Neuronal stem cell (in vitro differentiated cells): ENCODE measurements around the gene HAUS8.
A peak's percentile ranks its signal among the peaks of the same experiment; 100 is the strongest.

Experiments used
- DNase-seq: peaks from one replicate; pipeline ENCODE4 v3.0.0-alpha.2; 2013; ENCODE audit warnings: low spot score
- H2AFZ ChIP-seq: one replicate; pipeline ENCODE4 v1.6.1; 2013; ENCODE audit warnings: mild to moderate bottlenecking, low read length, inconsistent platforms
- H2AK5ac ChIP-seq: 2 replicates; pipeline ENCODE4 v1.6.1; 2013; ENCODE audit warnings: low read depth, mild to moderate bottlenecking, inconsistent platforms, low read length, moderate library complexity, mixed read lengths
- H2BK120ac ChIP-seq: 2 replicates; pipeline ENCODE4 v1.6.1; 2013; ENCODE audit warnings: low read depth, mild to moderate bottlenecking, inconsistent platforms, low read length, moderate library complexity, mixed read lengths
- H2BK12ac ChIP-seq: one replicate; pipeline ENCODE4 v1.6.1; 2013; ENCODE audit warnings: low read length, inconsistent platforms
- H2BK15ac ChIP-seq: 2 replicates; pipeline ENCODE4 v1.6.1; 2013; ENCODE audit warnings: mild to moderate bottlenecking, low read length, inconsistent platforms, mixed read lengths
- H2BK5ac ChIP-seq: one replicate; pipeline ENCODE4 v1.6.1; 2013; ENCODE audit warnings: inconsistent platforms, mild to moderate bottlenecking, low read length, moderate library complexity
- H3K14ac ChIP-seq: one replicate; pipeline ENCODE4 v1.6.1; 2013; ENCODE audit warnings: low read length, inconsistent platforms
- H3K18ac ChIP-seq: 2 replicates; pipeline ENCODE4 v1.6.1; 2013; ENCODE audit warnings: low read length, inconsistent platforms
- H3K23ac ChIP-seq: 2 replicates; pipeline ENCODE4 v1.6.1; 2013; ENCODE audit warnings: low read depth, mild to moderate bottlenecking, mixed read lengths, low read length, inconsistent platforms; ENCODE audit not compliant: poor library complexity
- H3K27ac ChIP-seq: replicated peaks from 3 replicates; pipeline ENCODE4 v1.5.1; 2013; ENCODE audit warnings: low read length, inconsistent platforms
- H3K27me3 ChIP-seq, 3 experiments: 2 replicates each; pipeline ENCODE4 v1.6.1; 2013; ENCODE audit warnings: low read length in 3 of 3, mild to moderate bottlenecking in 2 of 3, inconsistent platforms in 1 of 3, low read depth in 1 of 3, mixed read lengths in 1 of 3, moderate library complexity in 1 of 3; ENCODE audit not compliant: control insufficient read depth in 3 of 3, insufficient read depth in 3 of 3
- H3K36me3 ChIP-seq, 2 donors: replicated peaks in 1 of 2; 2 replicates each; pipeline ENCODE4 v1.6.1; 2013; ENCODE audit warnings: low read length in 2 of 2; ENCODE audit not compliant: control insufficient read depth in 2 of 2, insufficient read depth in 2 of 2
- H3K4ac ChIP-seq: 2 replicates; pipeline ENCODE4 v1.6.1; 2013; ENCODE audit warnings: inconsistent platforms, mild to moderate bottlenecking, low read length, moderate library complexity
- H3K4me1 ChIP-seq, 2 donors: 1 replicate in 1 of 2; 2 replicates in 1 of 2; pipeline ENCODE4 v1.6.1; 2013; ENCODE audit warnings: low read length in 2 of 2, low read depth in 1 of 2; ENCODE audit not compliant: control insufficient read depth in 2 of 2, insufficient read depth in 1 of 2
- H3K4me2 ChIP-seq: one replicate; pipeline ENCODE4 v1.6.1; 2013; ENCODE audit warnings: mild to moderate bottlenecking, low read length, inconsistent platforms; ENCODE audit not compliant: insufficient read depth, poor library complexity, severe bottlenecking
- H3K4me3 ChIP-seq, 2 donors: 2 replicates each; pipeline ENCODE4 v1.5.1; 2013; ENCODE audit warnings: low read length in 2 of 2, mild to moderate bottlenecking in 2 of 2, inconsistent platforms in 1 of 2, moderate library complexity in 1 of 2
- H3K79me1 ChIP-seq: one replicate; pipeline ENCODE4 v1.6.1; 2013; ENCODE audit warnings: low read depth, mild to moderate bottlenecking, inconsistent platforms, low read length, moderate library complexity
- H3K9ac ChIP-seq: one replicate; pipeline ENCODE4 v1.6.1; 2013; ENCODE audit warnings: mild to moderate bottlenecking, low read depth, low read length, inconsistent platforms; ENCODE audit not compliant: poor library complexity
- H3K9me3 ChIP-seq, 2 donors: replicated peaks in 1 of 2; 2 replicates each; pipeline versions ENCODE3 to v1.6.1; 2013; ENCODE audit warnings: low read length in 2 of 2, mild to moderate bottlenecking in 2 of 2, inconsistent platforms in 1 of 2, low read depth in 1 of 2, mixed read lengths in 1 of 2, moderate library complexity in 1 of 2; ENCODE audit not compliant: control insufficient read depth in 2 of 2, insufficient read depth in 1 of 2
- H4K8ac ChIP-seq: one replicate; pipeline ENCODE4 v1.6.1; 2013; ENCODE audit warnings: low read depth, mild to moderate bottlenecking, inconsistent platforms, low read length, moderate library complexity
- H4K91ac ChIP-seq: one replicate; pipeline ENCODE4 v1.6.1; 2013; ENCODE audit warnings: low read length, low read depth, mild to moderate bottlenecking, inconsistent platforms; ENCODE audit not compliant: poor library complexity
- WGBS, 2 donors: extraction: QIAGEN DNeasy Blood & Tissue Kit; methylation state at CpG; one replicate each; pipeline ENCODE4 v1.1.7; 2013; ENCODE audit warnings: missing lambda C conversion rate in 2 of 2, mixed read lengths in 1 of 2; ENCODE audit not compliant: insufficient read length in 2 of 2, insufficient replicate concordance in 1 of 2; ENCODE audit errors: extremely low coverage in 2 of 2; 5-methylcytosine and 5-hydroxymethylcytosine counted together

Gene HAUS8

GRCh38 chr19:17022738-17023137 is 52.5 kb downstream of the HAUS8 start:
- H3K23ac ChIP-seq = no peak overlapping the region
- peaks cover 4 to 9% of the 10 kb centered on the region in 2 donors for H3K4me1 ChIP-seq
- H4K8ac ChIP-seq = no peak overlapping the region
- H3K14ac ChIP-seq = no peak overlapping the region
- no CpG with 5 or more reads among the region's 7 CpGs for WGBS, 2 donors
- H3K9ac ChIP-seq = no peak overlapping the region
- H2AK5ac ChIP-seq = no peak overlapping the region
- no peak for DNase-seq
- peaks cover 19 to 35% of the 10 kb centered on the region in 2 donors for H3K9me3 ChIP-seq
- H3K4ac ChIP-seq = no peak overlapping the region
- peaks cover 0 to 4% of the 10 kb centered on the region in 2 donors for H3K36me3 ChIP-seq
- no peak overlapping the region for H3K4me3 ChIP-seq
- H3K79me1 ChIP-seq = peaks cover 7% of the 10 kb centered on the region
- H3K27me3 ChIP-seq = peaks cover 0 to 6% (median 0%) of the 10 kb centered on the region in 3 experiments
- H3K27ac ChIP-seq = no peak overlapping the region
- H3K4me2 ChIP-seq = no peak overlapping the region
- no peak overlapping the region for H2BK5ac ChIP-seq
- no peak overlapping the region for H2BK120ac ChIP-seq
- H2AFZ ChIP-seq = no peak overlapping the region
- no peak overlapping the region for H4K91ac ChIP-seq
- H2BK12ac ChIP-seq = no peak overlapping the region
- no peak overlapping the region for H2BK15ac ChIP-seq
- H3K18ac ChIP-seq = no peak overlapping the region

DNA sequence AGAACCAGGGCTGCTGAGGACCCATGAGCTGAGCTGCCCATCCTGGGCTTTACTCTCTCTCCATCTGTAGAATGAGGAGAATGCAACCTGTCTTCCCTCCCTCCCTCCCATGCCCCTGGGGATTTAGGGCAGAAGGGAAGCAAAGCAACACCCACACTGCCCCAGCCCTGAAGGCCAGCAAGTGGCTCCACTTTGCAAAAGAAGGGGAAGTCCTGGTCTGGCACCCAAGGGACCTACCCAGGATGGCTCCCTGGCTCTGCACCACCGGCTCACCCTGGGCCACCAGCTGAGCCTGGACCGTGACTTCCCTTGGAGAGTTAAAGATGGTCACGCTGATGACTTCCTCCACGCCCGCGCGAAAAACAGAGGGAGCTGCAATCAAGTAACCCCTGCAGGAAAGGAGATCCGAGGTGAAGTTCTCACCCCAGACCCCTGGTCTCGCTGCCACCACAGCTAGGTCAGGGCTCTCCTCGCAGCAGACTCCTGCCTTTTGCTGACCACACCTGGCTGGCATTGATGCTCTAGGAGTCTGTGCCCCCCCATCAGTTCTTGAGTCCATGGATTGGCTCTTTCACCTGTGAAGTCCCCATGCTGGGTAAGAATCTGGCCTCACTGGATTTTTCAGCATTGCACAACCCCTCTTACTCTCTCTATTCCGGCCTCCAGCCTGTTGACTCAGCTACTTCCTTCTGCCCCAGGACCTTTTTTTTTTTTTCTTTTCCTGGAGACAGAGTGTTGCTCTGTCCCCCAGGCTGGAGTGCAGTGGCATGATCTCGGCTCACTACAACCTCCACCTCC is 53.3 kb downstream of the HAUS8 start:
- no peak overlapping the region for H3K18ac ChIP-seq
- no peak for DNase-seq
- H3K4me1 ChIP-seq = peaks cover 4% of the 10 kb centered on the region in 2 donors
- no peak overlapping the region for H3K4ac ChIP-seq
- no peak overlapping the region for H3K4me2 ChIP-seq
- H2BK15ac ChIP-seq = no peak overlapping the region
- no peak overlapping the region for H2AK5ac ChIP-seq
- H3K14ac ChIP-seq = no peak overlapping the region
- no peak overlapping the region for H2BK5ac ChIP-seq
- no peak overlapping the region for H4K91ac ChIP-seq
- H3K23ac ChIP-seq = no peak overlapping the region
- H3K27me3 ChIP-seq = peaks cover 0 to 6% (median 0%) of the 10 kb centered on the region in 3 experiments
- H2AFZ ChIP-seq = no peak overlapping the region
- no peak overlapping the region for H3K4me3 ChIP-seq
- no peak overlapping the region for H2BK12ac ChIP-seq
- H2BK120ac ChIP-seq = no peak overlapping the region
- H3K9ac ChIP-seq = no peak overlapping the region
- peaks cover 21 to 36% of the 10 kb centered on the region in 2 donors for H3K9me3 ChIP-seq
- H3K36me3 ChIP-seq = peaks cover 0 to 4% of the 10 kb centered on the region in 2 donors
- no peak overlapping the region for H4K8ac ChIP-seq
- peaks cover 7% of the 10 kb centered on the region for H3K79me1 ChIP-seq
- WGBS, 2 donors = no CpG with 5 or more reads among the region's 12 CpGs
- H3K27ac ChIP-seq = no peak overlapping the region

DNA sequence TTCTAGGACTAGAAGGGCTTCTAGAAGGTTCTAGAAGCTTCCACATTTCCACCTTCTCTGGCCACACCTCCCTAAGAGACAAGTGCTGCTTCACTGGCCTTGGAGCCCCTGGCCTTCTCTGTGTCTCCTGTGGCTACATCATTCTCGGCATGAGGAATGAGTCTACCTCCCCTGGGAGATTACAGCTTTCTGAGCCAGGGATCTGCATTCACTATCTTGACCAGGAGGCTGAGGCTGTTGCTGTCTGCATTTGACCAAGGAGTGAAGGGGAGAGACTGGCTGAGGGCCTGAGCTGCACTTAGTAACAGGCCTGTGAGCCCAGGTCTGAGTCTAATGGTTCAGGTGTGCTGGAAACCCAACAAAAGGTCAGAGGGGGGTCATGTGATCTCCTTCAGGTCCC is 53.9 kb downstream of the HAUS8 start:
- Histone ChIP-seq H3K36me3 (peaks cover 0 to 4% of the 10 kb centered on the region in 2 donors), H3K18ac (no peak overlapping the region), H3K9me3 (peaks cover 21 to 39% of the 10 kb centered on the region in 2 donors), H3K4me3 (no peak overlapping the region), H2BK12ac (no peak overlapping the region), H3K79me1 (peaks cover 7% of the 10 kb centered on the region), H3K23ac (no peak overlapping the region), H3K4me1 (peaks cover 4% of the 10 kb centered on the region in 2 donors), H2BK5ac (no peak overlapping the region), H3K14ac (no peak overlapping the region), H3K27ac (no peak overlapping the region), H3K4ac (no peak overlapping the region), H4K91ac (no peak overlapping the region), H2AFZ (no peak overlapping the region), H2BK120ac (no peak overlapping the region), H3K4me2 (no peak overlapping the region), H2AK5ac (no peak overlapping the region), H4K8ac (no peak overlapping the region), H2BK15ac (no peak overlapping the region), H3K9ac (no peak overlapping the region), H3K27me3 (peaks cover 0 to 6% (median 0%) of the 10 kb centered on the region in 3 experiments)
- no CpG with 5 or more reads among the region's 1 CpG for WGBS, 2 donors
- no peak for DNase-seq

DNA sequence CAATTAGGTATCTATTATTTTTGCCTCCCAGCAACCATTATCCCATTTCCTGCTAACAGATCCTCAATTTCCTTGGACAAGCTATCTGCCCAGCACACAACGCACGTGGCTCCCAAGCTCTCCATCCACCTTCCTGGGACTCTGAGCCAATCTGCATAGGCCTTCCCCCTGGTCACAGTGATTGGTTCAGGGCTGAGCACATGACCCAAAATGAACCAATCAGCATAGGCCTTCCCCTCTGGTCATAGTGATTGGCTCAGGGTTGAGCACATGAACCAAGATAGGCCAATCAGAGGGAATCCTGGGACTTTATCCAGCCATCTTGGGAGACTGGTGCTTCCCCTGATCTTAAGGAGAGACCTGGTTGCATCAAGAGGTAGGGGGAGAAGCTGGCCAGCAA is 54.4 kb downstream of the HAUS8 start:
- no peak overlapping the region for H3K9ac ChIP-seq
- no peak overlapping the region for H2BK12ac ChIP-seq
- no peak for DNase-seq
- no peak overlapping the region for H2BK120ac ChIP-seq
- no peak overlapping the region for H2BK15ac ChIP-seq
- H3K4ac ChIP-seq = no peak overlapping the region
- H4K91ac ChIP-seq = no peak overlapping the region
- H3K4me3 ChIP-seq = peak overlapping the region in 1 of 2 donors; percentile 9
- no peak overlapping the region for H4K8ac ChIP-seq
- H3K23ac ChIP-seq = no peak overlapping the region
- H3K79me1 ChIP-seq = peaks cover 4% of the 10 kb centered on the region
- no peak overlapping the region for H3K14ac ChIP-seq
- H2AFZ ChIP-seq = no peak overlapping the region
- no peak overlapping the region for H3K18ac ChIP-seq
- H3K27ac ChIP-seq = no peak overlapping the region
- WGBS, 2 donors = no CpG with 5 or more reads among the region's 2 CpGs
- H3K4me1 ChIP-seq = peaks cover 4% of the 10 kb centered on the region in 2 donors
- H3K9me3 ChIP-seq = peaks cover 21 to 39% of the 10 kb centered on the region in 2 donors
- no peak overlapping the region for H2AK5ac ChIP-seq
- no peak overlapping the region for H3K4me2 ChIP-seq
- H2BK5ac ChIP-seq = no peak overlapping the region
- H3K36me3 ChIP-seq = peaks cover 0 to 4% of the 10 kb centered on the region in 2 donors
- peaks cover 0 to 3% (median 0%) of the 10 kb centered on the region in 3 experiments for H3K27me3 ChIP-seq
